Esophagus muscularis mucosa (tissue), 4 donors: ENCODE results near the gene RSL1D1. TPM values are rescaled to one million over a fixed set of nuclear protein-coding genes. Genes with fewer than 3 reads are reported as not detected.
A peak's percentile ranks its signal among the peaks of the same experiment; 100 is the strongest.

Source experiments
- DNase-seq: peaks from one replicate; pipeline ENCODE4 v3.0.0-alpha.2; 2017; ENCODE audit errors: extremely low spot score
- H3K27ac ChIP-seq, 4 donors: fragments of 200-600 bp; sonication (generic); replicated peaks in 1 of 4; 1 replicate in 3 of 4; 2 replicates in 1 of 4; pipeline ENCODE4 v1.5.1; 2016 to 2019; ENCODE audit warnings: mild to moderate bottlenecking in 1 of 4
- H3K27me3 ChIP-seq, 4 donors: fragments of 200-600 bp; sonication (generic); one replicate each; pipeline versions ENCODE4 v1.5.1 to v1.6.0; 2016 to 2019
- H3K36me3 ChIP-seq, 4 donors: fragments of 200-600 bp; sonication (generic); one replicate each; pipeline ENCODE4 v1.5.1; 2016 to 2019
- H3K4me1 ChIP-seq, 4 donors: fragments of 200-600 bp; sonication (generic); one replicate each; pipeline ENCODE4 v1.5.1; 2016 to 2019
- H3K4me3 ChIP-seq, 4 donors: fragments of 200-600 bp; sonication (generic); 1 replicate in 2 of 4; 2 replicates in 2 of 4; pipeline ENCODE4 v1.5.1; 2016 to 2019; ENCODE audit warnings: mild to moderate bottlenecking in 4 of 4, moderate library complexity in 1 of 4
- H3K9me3 ChIP-seq, 4 donors: fragments of 200-600 bp; sonication (generic); 1 replicate in 3 of 4; 2 replicates in 1 of 4; pipeline ENCODE4 v1.5.1; 2016 to 2019
- CTCF ChIP-seq, 3 experiments: fragments of 200-600 bp in 2 of 3; fragments of 450-650 bp in 1 of 3; sonication (generic) in 2 of 3; IDR thresholded peaks; one replicate each; pipeline ENCODE4 v1.5.1; 2017 to 2019; ENCODE audit warnings: antibody characterized with exemption in 3 of 3, mild to moderate bottlenecking in 2 of 3, moderate library complexity in 1 of 3
- EP300 ChIP-seq: sonication (generic); formaldehyde crosslinking; IDR thresholded peaks from one replicate; pipeline ENCODE4 v1.6.1; 2017; ENCODE audit warnings: antibody characterized with exemption
- POLR2A ChIP-seq: fragments of 450-650 bp; IDR thresholded peaks from one replicate; pipeline ENCODE4 v1.6.1; 2017; ENCODE audit warnings: antibody characterized with exemption, moderate library complexity, mild to moderate bottlenecking, low read depth
- POLR2AphosphoS5 ChIP-seq, 2 donors: sonication (generic); formaldehyde crosslinking; IDR thresholded peaks; one replicate each; pipeline ENCODE4 v1.6.1; 2017; ENCODE audit warnings: antibody characterized with exemption in 2 of 2
- WGBS: methylation state at CpG from one replicate; pipeline ENCODE4 v1.1.5; 2018; 5-methylcytosine and 5-hydroxymethylcytosine counted together
- intact Hi-C: fragments of 100-400 bp; cut with DNase I; formaldehyde crosslinking; loops from one replicate; pipeline ENCODE4 v1.15.1; 2023
- total RNA-seq, 4 donors: library from RNA; depleted of rRNA; stranded (reverse); fragments of >200 nt; gene quantifications; one replicate each; pipeline versions ENCODE4 v1.1.0 to v1.2.1, GENCODE V29; 2016

RSL1D1 gene
- total RNA-seq, 4 donors from 2014 or later: 73.9 to 125 (median 97.1) TPM

GRCh38 chr16:11797957-11798299 is 53.4 kb downstream of the RSL1D1 start:
- intact Hi-C loops: loop anchor here (2.0 kb wide), 1 partner anchor 55 kb away; the partner anchor contains the start of gene TXNDC11
- Histone ChIP-seq H3K4me1 (peaks cover 55 to 68% (median 60%) of the 10 kb centered on the region in 4 donors), H3K27me3 (no peaks in the 10 kb centered on the region), H3K27ac (peak overlapping the region; percentile 96 to 99 (median 99)), H3K4me3 (peak overlapping the region; percentile 76 to 97 (median 94)), H3K36me3 (peaks cover 0 to 4% (median 1%) of the 10 kb centered on the region in 4 donors), H3K9me3 (no peaks in the 10 kb centered on the region)
- TF ChIP-seq EP300 (peak; percentile 21), POLR2A (no peak), POLR2AphosphoS5 (IDR thresholded peaks at IDR 0.05) (no peak)
- no peak for DNase-seq
- WGBS: 3% methylated on average over 7 of the region's 7 CpGs

- H3K27me3 ChIP-seq: no peaks in the 10 kb centered on the region
- intact Hi-C loops: loop anchor here (2.0 kb wide), 1 partner anchor 55 kb away; the partner anchor contains the start of gene TXNDC11
- H3K9me3 ChIP-seq: no peaks in the 10 kb centered on the region
- peak; percentile 91 to 95 for TF ChIP-seq POLR2AphosphoS5 (IDR thresholded peaks at IDR 0.05)
- no peak for TF ChIP-seq EP300
- TF ChIP-seq POLR2A: peak; percentile 85
- TF ChIP-seq CTCF (IDR thresholded peaks at IDR 0.05): peak; percentile 86 to 97 (median 92)
- 0% methylated on average over 21 of the region's 80 CpGs for WGBS
- H3K36me3 ChIP-seq: peaks cover 0 to 4% (median 1%) of the 10 kb centered on the region in 4 donors
- peak; percentile 99 for DNase-seq
- peak within 1 kb of the TSS; percentile 76 to 97 (median 94) for H3K4me3 ChIP-seq
- peak within 1 kb of the TSS; percentile 98 to 99 (median 99) for H3K27ac ChIP-seq
- peaks cover 61 to 73% (median 65%) of the 10 kb centered on the region in 4 donors for H3K4me1 ChIP-seq
Observed at GRCh38 chr16:11797166-11797956, 54.0 kb downstream of the RSL1D1 start, which contains the start of gene ZC3H7A. Gene ZC3H7A, minus strand, starts transcription at chr16:11797258. Its CDS starts 14,904 bp downstream, at chr16:11782354.

DNA sequence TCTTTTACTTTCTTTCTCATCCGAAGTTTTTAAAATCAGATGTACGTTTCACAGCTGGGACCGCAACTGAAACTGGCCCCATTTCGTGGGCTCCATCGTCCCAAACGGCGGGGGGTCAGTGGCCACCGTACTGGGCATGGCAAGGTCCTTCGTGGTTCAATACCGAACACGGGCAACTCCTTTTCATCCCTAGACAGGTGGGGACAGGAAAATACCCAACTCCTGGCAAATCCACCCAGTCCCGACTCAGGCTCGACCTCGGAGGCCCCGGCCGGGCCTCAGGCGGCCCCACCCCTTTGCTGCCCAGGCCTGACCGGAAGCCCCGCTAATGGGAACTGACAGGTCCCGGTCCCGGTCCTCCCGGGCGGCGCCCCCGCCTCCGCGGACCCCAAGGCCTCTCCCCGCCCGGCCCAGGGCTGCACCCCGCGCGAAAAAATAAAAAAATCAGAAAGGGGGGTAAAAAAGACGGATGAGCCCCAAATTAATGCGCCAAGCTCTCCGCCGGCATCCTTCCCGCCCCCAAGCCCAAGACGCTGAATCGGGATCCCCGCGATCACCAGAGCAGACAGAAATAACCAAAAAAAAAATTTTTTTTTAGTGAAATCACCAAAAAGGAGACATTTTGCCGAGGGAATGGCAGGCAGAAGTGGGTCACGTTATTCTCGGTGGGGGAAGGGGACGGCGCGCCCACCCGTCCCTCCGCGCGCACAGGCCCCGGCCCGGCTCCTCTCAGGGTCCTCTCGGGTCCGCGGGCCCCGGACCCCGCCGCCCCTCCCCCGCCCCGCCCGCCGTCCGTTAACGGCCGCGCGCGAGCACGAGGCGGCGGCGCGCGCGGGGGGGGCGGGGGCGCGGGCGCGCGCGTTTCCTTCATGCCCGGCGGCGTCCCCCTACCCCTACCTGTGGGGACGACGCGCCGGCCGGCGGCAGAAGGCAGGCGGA is 54.8 kb downstream of the RSL1D1 start:
- Histone ChIP-seq H3K27ac (peak overlapping the region; percentile 98 to 99 (median 99)), H3K9me3 (no peaks in the 10 kb centered on the region), H3K36me3 (peaks cover 0 to 4% (median 1%) of the 10 kb centered on the region in 4 donors), H3K27me3 (no peaks in the 10 kb centered on the region), H3K4me1 (peaks cover 70 to 82% (median 74%) of the 10 kb centered on the region in 4 donors), H3K4me3 (peak overlapping the region; percentile 76 to 97 (median 94))
- TF ChIP-seq EP300 (no peak), POLR2AphosphoS5 (IDR thresholded peaks at IDR 0.05) (peak; percentile 18 to 24), CTCF (IDR thresholded peaks at IDR 0.05) (no peak), POLR2A (no peak)
- 1% methylated on average over 51 of the region's 93 CpGs for WGBS
- intact Hi-C loops: loop anchor here (2.0 kb wide), 1 partner anchor 54 kb away; the partner anchor contains the start of gene TXNDC11
- DNase-seq: peak; percentile 93

GRCh38 chr16:11795887-11796226 is 55.5 kb downstream of the RSL1D1 start:
- Histone ChIP-seq H3K4me1 (peaks cover 76 to 88% (median 79%) of the 10 kb centered on the region in 4 donors), H3K36me3 (peaks cover 0 to 4% (median 1%) of the 10 kb centered on the region in 4 donors), H3K27ac (peak overlapping the region; percentile 98 to 99 (median 99)), H3K4me3 (peak overlapping the region; percentile 76 to 97 (median 94)), H3K27me3 (no peaks in the 10 kb centered on the region), H3K9me3 (no peaks in the 10 kb centered on the region)
- TF ChIP-seq POLR2AphosphoS5 (IDR thresholded peaks at IDR 0.05) (no peak), EP300 (no peak), CTCF (IDR thresholded peaks at IDR 0.05) (no peak), POLR2A (no peak)
- 61% methylated on average over 8 of the region's 8 CpGs for WGBS
- DNase-seq: no peak
- intact Hi-C loops: loop anchor here (2.0 kb wide), 1 partner anchor 53 kb away; the partner anchor contains the start of gene TXNDC11
